Hepatocyte (in vitro differentiated cells): ENCODE results near the gene GPX4. TPM values are rescaled to one million over a fixed set of nuclear protein-coding genes. Genes with fewer than 3 reads are reported as not detected.

Source experiments
- DNase-seq: peaks from one replicate; pipeline ENCODE4 v3.0.0-alpha.2; 2016; ENCODE audit warnings: low spot score
- H2AFZ ChIP-seq: fragments of 200-600 bp; sonication (generic); 2 replicates; pipeline ENCODE4 v1.6.0; 2016; ENCODE audit warnings: antibody characterized with exemption, mild to moderate bottlenecking
- H3K27ac ChIP-seq: fragments of 200-600 bp; sonication (generic); 2 replicates; pipeline ENCODE4 v1.5.1; 2016; ENCODE audit warnings: mild to moderate bottlenecking
- H3K27me3 ChIP-seq: fragments of 200-600 bp; sonication (generic); 2 replicates; pipeline ENCODE4 v1.6.1; 2016
- H3K36me3 ChIP-seq: fragments of 200-600 bp; sonication (generic); replicated peaks from 2 replicates; pipeline ENCODE4 v1.5.1; 2016; ENCODE audit warnings: low read depth; ENCODE audit not compliant: insufficient read depth
- H3K4me1 ChIP-seq: fragments of 200-600 bp; sonication (generic); 2 replicates; pipeline ENCODE4 v1.5.1; 2016; ENCODE audit warnings: mild to moderate bottlenecking, moderate library complexity; ENCODE audit not compliant: insufficient read depth
- H3K4me2 ChIP-seq: fragments of 200-600 bp; sonication (generic); 2 replicates; pipeline ENCODE4 v1.6.0; 2016
- H3K4me3 ChIP-seq: fragments of 200-600 bp; sonication (generic); 2 replicates; pipeline ENCODE4 v1.5.1; 2016; ENCODE audit warnings: mild to moderate bottlenecking
- H3K79me2 ChIP-seq: fragments of 200-600 bp; sonication (generic); 2 replicates; pipeline ENCODE4 v1.6.0; 2017; ENCODE audit warnings: mild to moderate bottlenecking
- H3K9me2 ChIP-seq: fragments of 200-600 bp; sonication (generic); replicated peaks from 2 replicates; pipeline ENCODE4 v1.6.0; 2017; ENCODE audit warnings: mild to moderate bottlenecking; ENCODE audit not compliant: insufficient read depth
- H3K9me3 ChIP-seq: fragments of 200-600 bp; sonication (generic); 2 replicates; pipeline ENCODE4 v1.5.1; 2016; ENCODE audit warnings: low read depth, mild to moderate bottlenecking
- H4K20me1 ChIP-seq: fragments of 200-600 bp; sonication (generic); 2 replicates; pipeline ENCODE4 v1.6.0; 2016; ENCODE audit warnings: mild to moderate bottlenecking; ENCODE audit not compliant: insufficient read depth, poor library complexity, severe bottlenecking
- CTCF ChIP-seq: fragments of 200-600 bp; sonication (generic); IDR thresholded peaks from 2 replicates; pipeline ENCODE4 v1.5.1; 2016; ENCODE audit warnings: antibody characterized with exemption, mild to moderate bottlenecking; ENCODE audit not compliant: poor library complexity
- EZH2 ChIP-seq: fragments of 200-600 bp; sonication (generic); IDR thresholded peaks from 2 replicates; pipeline ENCODE4 v1.6.1; 2016; ENCODE audit warnings: antibody characterized with exemption, mild to moderate bottlenecking, borderline replicate concordance
- EZH2phosphoT487 ChIP-seq: fragments of 200-600 bp; sonication (generic); IDR thresholded peaks from one replicate; pipeline ENCODE4 v1.6.1; 2018; ENCODE audit warnings: antibody characterized with exemption, mild to moderate bottlenecking, low read depth, moderate library complexity; ENCODE audit not compliant: unreplicated experiment, severe bottlenecking
- WGBS: methylation state at CpG from one replicate; pipeline ENCODE4 v1.1.6; 2016; ENCODE audit warnings: low lambda C conversion rate; ENCODE audit errors: missing lambda C conversion rate; 5-methylcytosine and 5-hydroxymethylcytosine counted together
- polyA plus RNA-seq: library from polyadenylated mRNA; unstranded; fragments of >200 nt; fragmentation: Nextera tagmentation; extraction: Ambion mirVana; gene quantifications from 2 replicates; pipeline ENCODE4 v1.2.1, GENCODE V29; 2016
- total RNA-seq: library from RNA; depleted of rRNA; stranded (reverse); fragments of >200 nt; gene quantifications from 2 replicates; pipeline ENCODE4 v1.2.3, GENCODE V29; 2014

GPX4 gene
- total and polyA plus RNA-seq, 2 experiments from 2014 or later, result 539 to 735 TPM

DNA sequence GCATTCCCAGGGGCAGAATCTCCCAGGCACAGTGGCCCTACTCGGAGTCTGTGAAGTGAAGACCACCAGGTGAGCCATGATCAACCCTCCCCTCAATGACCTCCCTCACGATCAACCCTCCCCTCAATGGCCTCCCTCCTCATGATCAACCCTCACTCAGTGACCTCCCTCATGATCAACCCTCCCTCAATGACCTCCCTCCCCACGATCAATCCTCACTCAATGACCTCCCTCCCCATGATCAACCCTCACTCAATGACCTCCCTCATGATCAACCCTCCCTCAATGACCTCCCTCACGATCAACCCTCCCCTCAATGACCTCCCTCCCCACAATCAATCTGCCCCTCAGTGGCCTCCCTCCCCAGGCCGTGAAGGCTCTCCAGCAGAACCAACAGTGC, 38.1 kb downstream of the GPX4 start:
- Histone ChIP-seq H3K4me1 (no peaks in the 10 kb centered on the region), H3K4me2 (no peak overlapping the region), H3K9me3 (no peaks in the 10 kb centered on the region), H3K27me3 (no peaks in the 10 kb centered on the region), H3K27ac (no peak overlapping the region), H3K9me2 (no peaks in the 10 kb centered on the region), H3K4me3 (no peak overlapping the region), H4K20me1 (no peaks in the 10 kb centered on the region), H2AFZ (no peak overlapping the region), H3K36me3 (no peaks in the 10 kb centered on the region), H3K79me2 (no peaks in the 10 kb centered on the region)
- 74% methylated on average over 5 of the region's 5 CpGs for WGBS
- TF ChIP-seq CTCF, result no peak
- no peak for TF ChIP-seq EZH2phosphoT487
- DNase-seq, result no peak

- H3K9me3 ChIP-seq, result no peaks in the 10 kb centered on the region
- no peak overlapping the region for H3K4me3 ChIP-seq
- DNase-seq, result no peak
- no peak overlapping the region for H2AFZ ChIP-seq
- TF ChIP-seq CTCF (no peak), EZH2phosphoT487 (no peak), EZH2 (no peak)
- 98% methylated on average over 33 of the region's 33 CpGs for WGBS
- H3K27me3 ChIP-seq, result no peaks in the 10 kb centered on the region
- H3K79me2 ChIP-seq, result no peaks in the 10 kb centered on the region
- H3K4me1 ChIP-seq, result no peaks in the 10 kb centered on the region
- no peak overlapping the region for H3K4me2 ChIP-seq
- no peaks in the 10 kb centered on the region for H3K36me3 ChIP-seq
- H4K20me1 ChIP-seq, result no peaks in the 10 kb centered on the region
- H3K9me2 ChIP-seq, result no peaks in the 10 kb centered on the region
- no peak overlapping the region for H3K27ac ChIP-seq
Observed at GRCh38 chr19:1143828-1144399, 40.1 kb downstream of the GPX4 start.

- Histone ChIP-seq H3K79me2 (no peaks in the 10 kb centered on the region), H3K27me3 (no peaks in the 10 kb centered on the region), H3K9me2 (no peaks in the 10 kb centered on the region), H4K20me1 (no peaks in the 10 kb centered on the region), H3K4me2 (no peak overlapping the region), H2AFZ (no peak overlapping the region), H3K27ac (no peak overlapping the region), H3K9me3 (no peaks in the 10 kb centered on the region), H3K4me1 (no peaks in the 10 kb centered on the region), H3K36me3 (no peaks in the 10 kb centered on the region), H3K4me3 (no peak overlapping the region)
- TF ChIP-seq EZH2phosphoT487 (no peak), CTCF (no peak), EZH2 (no peak)
- WGBS, result no CpG with 5 or more reads among the region's 1 CpG
- DNase-seq, result no peak
Observed at GRCh38 chr19:1144741-1145140, 40.9 kb downstream of the GPX4 start.
